ENCODE measurements around the gene CMKLR1.
A peak's percentile ranks its signal among the peaks of the same experiment; 100 is the strongest.

Gene CMKLR1

GRCh38 chr12:108318472-108319275, 20.4 kb downstream of the CMKLR1 start:
- intact Hi-C loops (cut with DNase I): no loop called here
- DNase-seq: no peak

DNA sequence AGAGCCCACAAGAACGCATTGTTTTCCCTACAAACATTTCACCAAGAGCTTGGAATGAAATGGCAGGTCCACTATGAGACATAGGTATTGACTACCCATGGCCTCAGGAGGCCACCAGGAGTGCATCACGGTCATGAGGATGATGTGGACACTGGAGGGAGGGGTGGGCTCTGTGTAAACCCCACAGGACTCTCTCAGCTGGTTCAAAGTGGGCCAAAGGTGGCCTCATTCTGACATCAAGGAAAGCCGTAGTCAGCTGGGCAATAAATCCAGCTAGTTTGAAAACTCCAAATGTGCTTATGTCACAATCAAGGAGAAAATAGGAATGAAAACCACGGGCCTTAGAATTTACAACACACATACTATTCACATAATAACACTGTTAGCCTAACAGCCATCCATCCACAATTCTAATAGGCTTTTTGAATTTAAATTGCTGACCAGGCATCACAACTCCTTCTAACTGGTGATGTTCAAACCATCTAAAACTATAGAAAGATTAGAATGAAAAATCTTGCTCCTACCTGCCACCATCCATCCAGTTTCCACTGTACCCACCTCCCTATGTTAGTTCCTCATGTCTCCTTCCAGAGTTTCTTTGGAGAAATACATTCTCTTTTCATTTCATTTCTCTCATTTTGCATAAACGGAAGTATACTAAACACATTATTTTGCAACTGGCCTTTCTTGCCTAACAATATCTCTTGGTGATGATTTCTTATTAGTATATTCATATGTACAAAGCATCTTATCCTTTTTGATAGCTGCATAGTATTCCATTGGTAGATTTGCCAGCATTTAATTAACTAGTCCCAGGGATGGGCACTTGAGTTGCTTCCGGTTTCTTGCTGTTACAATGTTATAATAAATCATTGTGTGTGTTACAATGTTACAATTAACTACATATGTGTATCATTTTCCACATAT, 21.5 kb downstream of the CMKLR1 start:
- DNase-seq: no peak
- intact Hi-C loops (cut with DNase I): no loop called here

- intact Hi-C loops (cut with DNase I): no loop called here
- peak in 1 of 10 donors; percentile 53 for DNase-seq
Observed at GRCh38 chr12:108316176-108317086, 22.7 kb downstream of the CMKLR1 start.

DNA sequence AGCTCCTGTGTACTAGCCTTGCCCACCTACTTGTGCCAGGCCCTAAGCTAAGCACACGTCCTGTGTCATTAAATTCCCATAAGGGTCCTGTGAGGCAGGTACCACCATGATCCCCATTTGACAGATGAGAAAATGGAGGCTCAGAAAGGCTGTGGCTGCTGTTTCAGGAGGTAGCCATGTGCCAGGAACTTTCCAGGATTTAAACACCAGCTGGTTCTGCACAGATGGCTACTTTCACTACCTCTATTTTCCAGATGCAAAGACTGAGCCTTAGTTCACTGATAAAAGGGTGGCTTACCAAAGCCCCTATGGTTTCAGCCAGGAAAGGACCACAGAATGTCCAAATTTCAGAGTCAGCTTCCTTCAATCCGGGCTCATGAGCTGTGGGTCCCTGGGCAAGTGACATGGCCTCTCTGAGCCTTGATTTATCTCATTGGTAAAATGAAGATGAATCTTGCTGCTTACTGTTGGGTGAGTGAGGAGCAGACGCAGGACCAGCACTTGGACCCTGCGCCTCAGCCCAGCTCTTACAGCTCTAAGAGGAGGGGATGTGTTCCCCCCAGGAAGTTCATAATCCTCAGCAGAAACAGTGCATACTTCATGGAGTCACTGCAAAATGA, 23.5 kb downstream of the CMKLR1 start:
- DNase-seq: no peak
- intact Hi-C loops (cut with DNase I): no loop called here

- intact Hi-C loops (cut with DNase I): no loop called here
- DNase-seq: no peak
Observed at GRCh38 chr12:108313606-108314351, 25.3 kb downstream of the CMKLR1 start.

DNA sequence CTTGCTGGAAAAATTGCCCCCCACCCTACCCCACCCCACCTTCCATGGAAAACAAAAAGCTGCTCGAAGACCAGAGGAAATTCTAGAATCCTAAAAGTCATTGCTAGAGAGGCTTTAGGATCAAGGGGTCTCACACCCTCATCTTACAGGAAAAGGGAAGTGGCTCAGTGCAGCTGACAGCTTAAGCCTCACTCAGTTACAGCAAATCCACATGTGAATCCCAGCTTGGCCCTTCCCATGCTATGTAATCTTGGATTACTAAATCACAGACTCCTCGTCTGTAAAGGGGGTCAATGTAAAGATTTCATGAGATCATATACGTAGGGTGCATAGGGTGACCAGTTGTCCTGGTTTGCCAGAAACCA, 25.9 kb downstream of the CMKLR1 start:
- no peak for DNase-seq
- intact Hi-C loops (cut with DNase I): no loop called here

DNA sequence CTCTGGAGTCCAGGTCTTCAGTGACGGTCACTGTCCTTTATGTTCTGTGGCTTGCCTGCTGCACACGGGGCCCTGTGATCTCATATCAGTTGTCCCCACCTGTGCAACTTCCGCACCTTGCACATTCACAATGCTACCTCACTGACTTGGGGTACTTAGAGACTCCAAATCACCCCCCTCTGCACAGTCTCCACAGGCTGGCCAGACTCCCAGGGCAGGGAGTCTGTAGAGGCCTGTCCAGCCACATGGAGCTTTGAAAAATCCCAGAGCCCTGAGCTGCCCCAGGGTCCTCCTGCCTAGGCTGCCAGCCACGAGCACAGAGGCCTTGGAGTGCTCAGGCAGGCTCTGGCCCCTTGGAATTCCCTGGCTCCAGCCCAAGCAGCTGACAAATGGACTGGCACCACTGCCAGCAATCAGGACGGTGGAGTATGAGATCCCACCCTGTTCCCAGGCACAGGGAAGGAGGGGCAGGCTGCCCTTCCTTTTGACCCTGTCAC, 26.4 kb downstream of the CMKLR1 start:
- intact Hi-C loops (cut with DNase I): no loop called here
- DNase-seq: peak in 1 of 10 donors; percentile 27

- intact Hi-C loops (cut with DNase I): no loop called here
- DNase-seq: no peak
Observed at GRCh38 chr12:108312073-108312659, 26.9 kb downstream of the CMKLR1 start.

GRCh38 chr12:108311605-108312004, 27.5 kb downstream of the CMKLR1 start:
- DNase-seq: peak in 1 of 10 donors; percentile 77
- intact Hi-C loops (cut with DNase I): no loop called here

- DNase-seq: peak in 1 of 10 donors; percentile 84
- intact Hi-C loops (cut with DNase I): no loop called here
Observed at GRCh38 chr12:108310489-108310888, 28.6 kb downstream of the CMKLR1 start.

- DNase-seq: peak in 1 of 10 donors; percentile 45
- intact Hi-C loops (cut with DNase I): no loop called here
Observed at GRCh38 chr12:108309674-108310312, 29.3 kb downstream of the CMKLR1 start.

GRCh38 chr12:108308395-108309085, 30.6 kb downstream of the CMKLR1 start:
- intact Hi-C loops (cut with DNase I): no loop called here
- peak in 1 of 10 donors; percentile 46 for DNase-seq

DNA sequence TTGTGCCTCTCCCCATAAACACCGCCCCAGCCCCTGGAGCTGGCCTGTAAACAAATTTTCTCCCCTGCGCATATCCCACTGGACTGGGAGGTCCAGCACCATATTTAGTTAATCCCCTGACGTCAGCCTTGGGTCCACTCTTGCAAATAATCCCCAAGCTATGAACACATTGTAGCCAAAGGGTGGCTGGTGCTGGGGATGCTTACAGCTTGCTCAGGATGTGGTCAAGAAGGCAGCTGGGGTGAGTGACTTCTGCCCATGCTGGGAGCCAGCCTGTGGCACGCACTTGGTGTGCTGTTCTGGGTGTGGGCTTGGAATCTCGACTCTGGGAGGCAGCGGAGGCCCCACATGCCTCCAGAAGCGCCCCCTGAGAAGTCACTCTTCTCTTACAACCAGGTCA, 32.1 kb downstream of the CMKLR1 start:
- peak in 1 of 10 donors; percentile 84 for DNase-seq
- intact Hi-C loops (cut with DNase I): no loop called here

GRCh38 chr12:108306506-108306905, 32.6 kb downstream of the CMKLR1 start:
- no peak for DNase-seq
- intact Hi-C loops (cut with DNase I): no loop called here

DNA sequence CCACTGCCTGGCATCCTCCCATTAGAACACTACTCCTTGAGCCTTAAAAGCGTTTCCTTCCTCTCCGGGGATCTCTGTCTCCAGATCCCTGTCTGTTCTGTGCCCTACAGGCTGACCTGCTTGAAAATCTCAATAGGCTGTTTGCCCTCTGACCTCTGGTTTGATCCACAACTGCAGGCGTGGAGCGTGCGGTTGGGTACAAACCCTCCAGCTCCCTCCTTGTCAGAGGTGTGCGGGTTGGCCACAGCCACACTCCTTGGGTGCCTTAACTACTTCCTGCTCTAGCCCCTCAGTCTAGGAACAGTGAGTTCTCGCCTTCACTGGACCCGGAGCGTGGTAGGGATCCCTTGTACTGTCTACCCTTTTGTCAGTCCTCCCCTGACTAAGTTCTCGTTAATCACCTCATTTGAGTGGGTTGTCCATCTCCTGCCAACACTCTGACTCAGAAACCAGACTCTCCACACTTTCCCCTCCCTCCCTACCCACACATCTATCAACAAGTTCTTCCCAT, 33.1 kb downstream of the CMKLR1 start:
- peak in 1 of 10 donors; percentile 76 for DNase-seq
- intact Hi-C loops (cut with DNase I): no loop called here

GRCh38 chr12:108305520-108305919, 33.6 kb downstream of the CMKLR1 start:
- intact Hi-C loops (cut with DNase I): no loop called here

DNA sequence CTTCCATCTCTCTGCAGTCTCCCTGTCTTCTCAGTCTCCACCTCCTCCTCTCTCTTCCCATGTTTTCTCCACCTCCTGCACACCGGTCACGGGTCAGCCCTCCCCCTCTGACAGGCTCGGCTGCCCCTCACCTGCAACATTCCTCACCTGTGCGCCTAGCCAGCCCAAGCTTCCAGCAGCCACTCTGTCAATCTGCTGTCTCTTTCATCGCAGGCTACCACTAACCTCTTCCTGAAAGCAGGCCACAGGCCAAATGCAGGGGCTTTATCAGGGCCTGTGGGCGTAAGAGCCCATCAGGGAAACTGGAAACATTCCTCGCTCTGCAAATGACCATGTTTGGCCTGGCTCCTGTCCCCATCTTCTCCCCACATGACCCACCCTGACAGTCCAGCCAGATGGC, 34.5 kb downstream of the CMKLR1 start:
- DNase-seq: peak in 1 of 10 donors; percentile 47
- intact Hi-C loops (cut with DNase I): no loop called here

More at GRCh38 chr12:108305520-108305919, 33.6 kb downstream of the CMKLR1 start:
- peak; percentile 31 to 97 (median 82) for DNase-seq

Measured in posterior cingulate gyrus (tissue), 11 donors.